GM19438 (cell line): ENCODE results near the gene MBLAC2.

ENCODE experiments used
- ATAC-seq: cut with Tn5 transposase; IDR thresholded peaks from one replicate; pipeline ENCODE4 v1.9.1; 2021; ENCODE audit warnings: low read depth; ENCODE audit not compliant: unreplicated experiment

The MBLAC2 gene

DNA sequence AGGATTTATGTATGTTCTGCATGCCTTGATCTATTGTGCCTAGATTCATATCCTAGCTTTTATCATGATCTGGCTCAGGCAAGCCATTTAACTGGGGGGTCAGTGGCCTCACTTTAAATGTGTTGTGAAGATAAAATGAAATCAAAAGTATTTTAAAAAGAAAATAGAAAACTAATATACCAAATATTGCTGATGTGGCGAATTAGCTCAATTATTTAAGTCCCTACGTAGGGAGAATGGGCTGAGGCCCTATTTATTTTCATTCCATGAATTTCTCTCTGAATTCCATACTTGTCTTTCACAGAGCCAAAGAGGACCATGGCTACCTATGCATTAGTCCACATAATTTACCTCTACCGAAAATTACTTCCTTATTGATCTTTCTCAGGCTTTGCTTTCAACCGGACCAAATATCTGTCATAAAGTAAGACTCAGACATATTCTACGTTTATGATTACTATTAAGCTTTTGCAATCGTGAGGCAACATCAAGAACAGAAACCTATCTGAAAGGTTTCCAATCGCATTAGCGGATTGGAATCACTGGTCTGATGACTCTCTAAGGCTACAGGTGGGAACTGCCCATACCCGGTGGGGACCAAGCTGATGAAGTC lies 1.7 kb downstream of the MBLAC2 start:
- ATAC-seq: no peak

- no peak for ATAC-seq
Observed at GRCh38 chr5:90461288-90461687, 13.3 kb downstream of the MBLAC2 start.

DNA sequence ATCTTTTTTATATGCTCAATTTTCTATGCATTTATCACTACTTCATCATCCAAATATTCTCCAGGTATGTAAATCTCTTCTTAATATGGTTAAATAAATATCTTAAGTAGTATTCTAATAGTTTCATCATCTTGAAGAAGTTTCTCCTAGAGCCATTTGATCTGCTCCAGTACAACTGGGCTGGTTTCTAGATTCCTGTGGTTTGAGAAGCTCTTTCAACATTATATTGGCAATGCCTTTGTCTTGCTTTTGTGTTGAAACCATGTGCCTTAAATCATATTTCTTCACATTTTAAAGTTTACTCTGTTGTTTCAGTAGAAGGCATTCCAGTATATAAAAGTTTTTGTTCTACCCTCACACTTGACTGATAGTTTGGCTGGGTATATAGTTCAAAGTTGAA lies 27.6 kb downstream of the MBLAC2 start:
- ATAC-seq: no peak

DNA sequence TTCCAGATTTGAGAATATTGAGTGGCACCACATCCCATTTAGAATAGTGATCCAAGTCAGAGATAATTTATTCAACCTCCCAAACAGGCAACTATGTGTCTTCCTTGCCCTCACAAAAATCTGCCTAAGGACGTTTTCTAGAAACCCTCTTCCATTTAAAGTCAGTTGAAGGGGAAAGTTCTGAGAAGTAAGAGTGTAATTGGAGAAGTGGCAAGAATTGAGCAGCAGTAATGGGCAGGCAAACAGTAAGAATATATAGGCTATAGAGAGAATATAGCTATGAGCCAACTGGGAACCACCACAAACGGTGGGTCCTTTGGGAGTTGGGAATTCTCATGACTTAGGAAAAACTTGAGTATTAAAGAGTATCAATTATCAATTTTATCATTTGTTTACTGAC lies 33.9 kb downstream of the MBLAC2 start:
- no peak for ATAC-seq

DNA sequence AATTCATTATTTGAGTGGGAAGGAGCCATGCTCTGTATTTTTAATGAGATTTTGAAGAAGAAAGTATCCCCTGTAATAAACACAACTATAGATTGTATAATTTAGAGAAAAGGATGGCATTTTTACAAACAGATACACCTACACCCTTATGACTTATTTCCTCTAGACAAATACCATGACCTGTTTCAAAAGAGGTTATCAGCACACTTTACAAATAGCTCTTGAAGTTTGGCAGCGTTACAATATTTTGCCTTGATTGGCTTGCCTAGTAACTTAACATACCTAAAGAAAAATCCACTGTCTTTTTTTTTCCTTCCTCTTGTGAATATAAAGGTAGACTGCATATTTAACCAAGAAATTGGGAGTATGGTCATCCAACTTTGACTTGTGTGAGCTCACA lies 36.5 kb downstream of the MBLAC2 start:
- no peak for ATAC-seq

- ATAC-seq: no peak
Observed at GRCh38 chr5:90437663-90438062, 36.9 kb downstream of the MBLAC2 start.

DNA sequence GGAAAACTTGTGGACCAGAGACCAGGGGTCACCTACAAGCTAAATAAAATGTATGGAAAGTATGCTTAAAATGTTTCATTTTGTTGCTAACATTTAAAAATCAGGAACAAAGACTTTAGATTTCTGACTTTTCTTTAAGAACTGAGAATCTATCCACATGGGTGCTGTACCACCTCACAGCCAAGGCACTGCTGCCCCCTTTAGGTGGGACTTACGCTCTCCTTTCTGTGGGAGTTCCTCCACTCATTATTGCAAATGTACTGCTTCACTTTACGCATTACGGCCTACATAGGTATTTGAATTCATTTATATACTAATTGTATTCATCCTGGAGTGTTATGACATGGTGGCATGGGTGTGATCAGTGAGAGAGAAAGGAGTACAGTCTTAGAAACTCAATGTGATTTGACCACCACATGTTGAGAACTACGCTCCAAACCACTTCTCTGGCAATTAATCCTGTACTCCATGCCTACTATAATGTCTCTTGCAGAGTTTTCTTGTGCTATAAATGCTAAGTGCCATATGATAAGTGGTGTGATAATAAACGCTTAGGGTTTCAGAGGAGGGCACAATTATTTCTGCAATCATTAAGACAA lies 40.4 kb downstream of the MBLAC2 start:
- peak; percentile 69 for ATAC-seq

GRCh38 chr5:90424245-90424644 lies 50.3 kb downstream of the MBLAC2 start:
- ATAC-seq: peak; percentile 82

- no peak for ATAC-seq
Observed at GRCh38 chr5:90421136-90421535, 53.4 kb downstream of the MBLAC2 start.

- no peak for ATAC-seq
Observed at GRCh38 chr5:90418214-90418613, 56.4 kb downstream of the MBLAC2 start.

GRCh38 chr5:90410178-90410762 lies 64.3 kb downstream of the MBLAC2 start:
- ATAC-seq: no peak

DNA sequence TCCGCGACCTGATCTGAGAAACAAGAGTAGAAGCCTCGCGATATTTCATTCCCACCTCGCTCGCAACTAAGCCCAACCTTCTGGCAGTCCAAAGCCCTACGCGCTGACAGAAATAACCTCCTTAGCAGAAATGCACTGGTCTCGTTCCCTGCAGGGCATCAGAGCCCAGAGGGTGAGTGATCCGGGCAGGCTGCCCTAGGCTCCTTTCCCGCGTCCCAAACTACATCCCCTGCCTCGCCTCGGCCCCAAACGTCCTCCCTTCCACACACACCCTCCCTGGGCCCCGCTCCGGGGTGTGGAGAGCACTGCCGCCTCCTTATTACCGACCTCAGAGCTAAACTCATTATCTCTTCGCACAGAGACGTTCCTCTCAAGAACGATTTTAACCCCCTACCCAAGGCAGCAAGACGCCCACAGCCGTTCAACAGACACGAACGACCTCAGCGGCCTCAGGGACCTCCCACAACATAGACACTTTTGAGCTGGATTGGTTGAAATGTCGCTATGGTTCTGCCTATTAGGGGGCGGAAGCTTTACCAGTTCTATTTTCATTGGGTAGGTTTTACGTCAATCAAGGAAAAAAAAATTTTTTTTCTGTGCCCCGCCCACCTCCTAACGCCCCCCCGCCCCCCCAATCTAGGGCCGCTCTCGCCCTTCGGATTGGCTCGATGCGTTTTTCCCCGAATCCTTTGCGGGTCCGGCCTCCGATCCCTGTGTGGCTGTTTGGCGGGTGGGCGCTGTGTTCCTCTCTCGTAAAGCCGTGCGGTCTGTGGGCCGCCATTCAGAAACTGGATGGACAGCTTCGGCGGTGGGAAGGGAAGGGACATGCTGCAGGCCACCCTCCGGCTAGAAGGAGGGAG lies 65.0 kb downstream of the MBLAC2 start, which contains the start of gene CETN3:
Gene CETN3 (minus strand): TSS at position 439 of the 860 bp plus-strand sequence. CDS start 95 bp downstream, at position 344.
- ATAC-seq: peak; percentile 95

GRCh38 chr5:90408571-90409317 lies 65.8 kb downstream of the MBLAC2 start:
- peak; percentile 0 for ATAC-seq
